ENCODE data around the gene ACOT9.

The ACOT9 gene

DNA sequence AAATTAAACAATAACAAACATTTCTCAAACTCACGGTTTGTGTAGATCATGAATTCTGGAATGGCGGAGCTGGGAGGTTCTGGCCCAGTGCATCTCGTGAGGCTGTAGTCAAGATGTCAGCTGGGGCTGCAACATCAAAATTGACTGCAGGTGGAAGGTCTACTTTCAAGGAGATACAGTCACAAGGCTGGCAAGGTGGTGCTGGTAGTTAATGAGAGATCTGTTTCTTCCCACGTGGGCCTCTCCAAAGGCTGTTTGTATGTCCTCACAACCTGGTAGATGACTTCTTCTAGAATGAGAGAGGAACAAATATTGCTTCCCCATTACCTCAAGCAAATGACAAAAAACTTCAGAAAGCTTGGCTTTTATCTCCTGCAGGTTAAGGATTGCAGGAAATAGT lies 83.7 kb downstream of the ACOT9 start:
- Histone ChIP-seq H3K4me1 (ENCODE audit: insufficient read depth, poor library complexity, severe bottlenecking) (peaks cover 9% of the 10 kb centered on the region), H3K27ac (ENCODE audit: poor library complexity, severe bottlenecking) (no peak overlapping the region), H3K4me3 (ENCODE audit: severe bottlenecking) (no peak overlapping the region), H3K27me3 (ENCODE audit: insufficient read depth, poor library complexity, severe bottlenecking) (no peaks in the 10 kb centered on the region), H3K9me3 (ENCODE audit: severe bottlenecking) (no peaks in the 10 kb centered on the region), H3K36me3 (ENCODE audit: low read depth) (no peaks in the 10 kb centered on the region)
- ATAC-seq (ENCODE audit: low read depth) (no peak), DNase-seq (ENCODE audit: low spot score) (no peak)
- TF ChIP-seq, protein P1, sequence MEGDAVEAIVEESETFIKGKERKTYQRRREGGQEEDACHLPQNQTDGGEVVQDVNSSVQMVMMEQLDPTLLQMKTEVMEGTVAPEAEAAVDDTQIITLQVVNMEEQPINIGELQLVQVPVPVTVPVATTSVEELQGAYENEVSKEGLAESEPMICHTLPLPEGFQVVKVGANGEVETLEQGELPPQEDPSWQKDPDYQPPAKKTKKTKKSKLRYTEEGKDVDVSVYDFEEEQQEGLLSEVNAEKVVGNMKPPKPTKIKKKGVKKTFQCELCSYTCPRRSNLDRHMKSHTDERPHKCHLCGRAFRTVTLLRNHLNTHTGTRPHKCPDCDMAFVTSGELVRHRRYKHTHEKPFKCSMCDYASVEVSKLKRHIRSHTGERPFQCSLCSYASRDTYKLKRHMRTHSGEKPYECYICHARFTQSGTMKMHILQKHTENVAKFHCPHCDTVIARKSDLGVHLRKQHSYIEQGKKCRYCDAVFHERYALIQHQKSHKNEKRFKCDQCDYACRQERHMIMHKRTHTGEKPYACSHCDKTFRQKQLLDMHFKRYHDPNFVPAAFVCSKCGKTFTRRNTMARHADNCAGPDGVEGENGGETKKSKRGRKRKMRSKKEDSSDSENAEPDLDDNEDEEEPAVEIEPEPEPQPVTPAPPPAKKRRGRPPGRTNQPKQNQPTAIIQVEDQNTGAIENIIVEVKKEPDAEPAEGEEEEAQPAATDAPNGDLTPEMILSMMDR (IDR thresholded peaks at IDR 0.05; ENCODE audit: poor library complexity, severe bottlenecking), result no peak

DNA sequence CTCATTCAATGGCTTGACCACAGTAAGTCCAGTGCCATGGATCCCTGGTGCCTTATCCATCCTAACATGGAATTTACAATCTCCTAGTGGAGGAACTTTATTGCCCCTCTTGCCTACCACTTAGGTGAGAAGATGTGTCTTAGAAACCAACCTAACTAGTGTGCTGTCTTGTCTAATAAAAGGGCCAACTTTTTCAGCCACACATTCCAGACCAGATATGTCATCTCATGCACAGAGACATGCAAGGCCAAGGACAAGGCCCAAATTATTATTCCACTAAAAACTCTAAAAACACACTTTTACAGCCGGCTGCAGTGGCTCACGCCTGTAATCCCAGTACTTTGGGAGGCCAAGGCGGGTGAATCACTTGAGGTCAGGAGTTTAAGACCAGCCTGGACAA lies 86.4 kb downstream of the ACOT9 start:
- H3K27ac ChIP-seq (ENCODE audit: poor library complexity, severe bottlenecking), result peak overlapping the region; percentile 18
- ATAC-seq (ENCODE audit: low read depth) (0 out of 3 replicates have a peak, but pooled peaks have one; percentile 41), DNase-seq (ENCODE audit: low spot score) (no peak)
- TF ChIP-seq, protein P1 (IDR thresholded peaks at IDR 0.05; ENCODE audit: poor library complexity, severe bottlenecking), result no peak
- no peaks in the 10 kb centered on the region for H3K27me3 ChIP-seq (ENCODE audit: insufficient read depth, poor library complexity, severe bottlenecking)
- H3K4me1 ChIP-seq (ENCODE audit: insufficient read depth, poor library complexity, severe bottlenecking), result peaks cover 9% of the 10 kb centered on the region
- H3K36me3 ChIP-seq (ENCODE audit: low read depth), result no peaks in the 10 kb centered on the region
- no peaks in the 10 kb centered on the region for H3K9me3 ChIP-seq (ENCODE audit: severe bottlenecking)
- H3K4me3 ChIP-seq (ENCODE audit: severe bottlenecking), result no peak overlapping the region

DNA sequence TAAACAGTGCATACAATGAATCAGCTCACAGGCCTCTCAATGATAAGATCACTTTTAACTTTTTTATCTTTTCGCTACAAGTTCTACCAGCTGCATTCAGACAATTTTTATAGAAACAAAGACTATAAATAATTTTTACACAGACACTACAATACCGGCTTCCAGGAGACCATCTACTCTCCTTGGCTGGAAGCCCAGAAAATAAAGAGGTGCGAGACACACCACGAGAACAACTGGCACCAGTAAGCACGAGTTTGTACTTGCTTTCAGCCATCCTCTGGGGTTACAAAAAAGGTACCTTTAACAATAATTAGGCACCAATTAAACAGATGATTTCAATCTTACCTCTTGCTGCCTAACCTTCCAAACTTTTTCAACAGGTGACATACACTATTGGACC lies 87.0 kb downstream of the ACOT9 start:
- Histone ChIP-seq H3K9me3 (ENCODE audit: severe bottlenecking) (no peaks in the 10 kb centered on the region), H3K4me3 (ENCODE audit: severe bottlenecking) (no peak overlapping the region), H3K4me1 (ENCODE audit: insufficient read depth, poor library complexity, severe bottlenecking) (peaks cover 9% of the 10 kb centered on the region), H3K27ac (ENCODE audit: poor library complexity, severe bottlenecking) (peak overlapping the region; percentile 18), H3K27me3 (ENCODE audit: insufficient read depth, poor library complexity, severe bottlenecking) (no peaks in the 10 kb centered on the region), H3K36me3 (ENCODE audit: low read depth) (no peaks in the 10 kb centered on the region)
- DNase-seq (ENCODE audit: low spot score), result no peak
- no peak for ATAC-seq (ENCODE audit: low read depth)
- TF ChIP-seq, protein P1 (IDR thresholded peaks at IDR 0.05; ENCODE audit: poor library complexity, severe bottlenecking), result no peak

Measured in RWPE2 (cell line).